Inflammatory macrophage treated with lipopolysaccharide for 4 hours (primary cell): Measurements from ENCODE around the gene HOXA2.

Experiments used
- DNase-seq: peaks from one replicate; pipeline ENCODE4 v3.0.0-alpha.2; 2020

Gene HOXA2

DNA sequence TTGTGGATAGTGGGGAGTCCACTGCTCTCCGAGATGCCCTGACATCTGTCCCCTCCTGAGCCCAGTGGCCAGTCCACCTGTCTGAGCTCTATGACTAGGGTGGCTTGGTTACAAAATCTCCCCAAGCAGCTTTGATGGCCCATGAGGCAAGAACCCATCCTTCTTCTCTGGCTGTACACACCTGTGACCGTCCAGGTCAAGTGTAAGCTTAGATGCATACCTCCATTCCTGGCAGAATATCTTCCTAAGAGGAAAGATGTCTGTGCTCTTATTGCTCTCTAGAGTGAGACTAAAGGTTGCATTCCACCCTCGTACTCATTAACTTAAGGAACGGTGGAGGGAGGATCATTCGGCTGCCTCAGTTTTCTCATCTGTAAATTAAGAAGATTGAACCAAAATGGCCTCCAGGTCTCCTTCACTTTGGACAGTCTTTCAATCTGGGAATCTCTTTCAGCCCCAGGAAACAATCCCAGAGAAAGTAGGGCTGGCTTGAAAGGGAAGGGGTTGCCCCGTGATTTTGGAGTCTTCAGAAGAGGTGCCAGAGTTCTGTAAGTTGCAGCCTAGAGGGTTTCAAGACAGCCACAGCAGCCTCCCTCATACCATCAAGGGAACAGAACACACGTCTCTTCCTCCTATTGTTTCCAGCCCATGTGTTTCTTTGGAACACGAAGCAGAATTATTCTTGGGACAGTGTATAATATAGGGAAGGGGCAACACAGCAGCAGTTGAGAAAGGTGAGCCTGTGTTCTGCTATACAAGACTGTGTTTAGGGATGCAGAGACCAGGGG, 22.6 kb upstream of the HOXA2 start:
- DNase-seq: no peak

DNA sequence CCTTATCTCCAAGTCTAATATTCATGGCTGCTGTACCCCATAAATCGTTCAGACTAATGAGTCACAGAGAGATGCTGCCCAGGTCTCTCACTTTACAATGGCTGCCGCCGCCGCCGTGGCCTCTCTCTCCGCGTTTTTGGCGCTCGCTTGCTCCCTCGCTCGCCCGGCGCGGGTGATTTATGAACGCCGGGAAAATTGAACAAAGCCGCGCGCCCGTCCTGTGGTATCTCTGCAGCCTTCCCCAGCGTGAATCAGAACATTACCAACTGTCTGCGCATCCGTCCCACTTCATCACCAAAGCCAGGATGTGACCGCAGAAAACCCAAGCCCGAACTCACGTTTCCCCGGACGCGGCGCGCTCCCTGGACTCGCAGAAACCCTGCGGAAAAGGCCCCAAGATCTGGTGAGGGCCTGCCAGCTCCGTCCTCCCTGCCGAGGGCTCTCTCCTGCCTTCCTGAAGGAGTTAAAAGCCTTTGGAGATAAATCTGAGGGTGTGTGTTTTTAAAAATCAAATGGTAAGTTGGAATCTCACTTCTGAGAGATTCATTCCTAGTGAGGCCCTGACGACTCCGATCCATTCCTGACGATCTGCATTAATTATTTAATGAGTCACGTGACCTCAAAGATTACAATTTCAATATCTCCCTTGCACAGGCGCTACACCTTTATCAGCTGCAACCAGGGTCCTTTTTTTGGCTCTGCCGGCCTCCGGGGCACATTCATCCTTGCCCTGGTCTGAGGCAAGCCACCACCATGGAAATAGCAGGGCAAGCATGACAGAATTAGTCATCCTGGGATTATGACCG, 21.8 kb upstream of the HOXA2 start:
- no peak for DNase-seq

DNA sequence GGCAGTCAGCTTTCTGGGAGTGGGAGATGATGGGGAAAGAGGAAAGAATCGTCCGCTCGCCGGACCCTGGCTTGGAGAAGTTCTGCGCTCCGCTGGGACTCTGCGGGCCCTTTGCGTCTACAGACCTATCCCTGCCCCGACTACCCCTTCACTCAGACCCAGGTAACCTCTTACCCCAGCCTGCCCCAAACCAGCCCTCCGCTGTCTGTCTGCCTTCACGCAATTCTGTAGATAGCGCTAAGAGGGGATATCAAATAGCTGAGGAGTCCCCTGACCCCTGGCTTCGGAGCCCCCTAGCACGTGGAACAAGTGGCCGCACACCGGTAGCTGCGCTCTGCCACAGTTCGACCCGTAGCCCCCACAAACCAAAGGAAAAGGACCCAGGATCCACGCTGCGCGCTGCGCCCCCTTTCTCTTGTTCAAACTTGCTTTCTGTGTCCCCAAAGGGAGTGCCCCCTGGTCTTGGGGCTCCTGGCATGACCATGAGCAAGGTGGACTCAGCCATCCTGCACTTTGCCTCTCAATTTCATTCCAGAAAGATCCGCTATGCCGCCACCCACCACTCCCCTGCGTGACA, 21.1 kb upstream of the HOXA2 start:
- DNase-seq: no peak

DNA sequence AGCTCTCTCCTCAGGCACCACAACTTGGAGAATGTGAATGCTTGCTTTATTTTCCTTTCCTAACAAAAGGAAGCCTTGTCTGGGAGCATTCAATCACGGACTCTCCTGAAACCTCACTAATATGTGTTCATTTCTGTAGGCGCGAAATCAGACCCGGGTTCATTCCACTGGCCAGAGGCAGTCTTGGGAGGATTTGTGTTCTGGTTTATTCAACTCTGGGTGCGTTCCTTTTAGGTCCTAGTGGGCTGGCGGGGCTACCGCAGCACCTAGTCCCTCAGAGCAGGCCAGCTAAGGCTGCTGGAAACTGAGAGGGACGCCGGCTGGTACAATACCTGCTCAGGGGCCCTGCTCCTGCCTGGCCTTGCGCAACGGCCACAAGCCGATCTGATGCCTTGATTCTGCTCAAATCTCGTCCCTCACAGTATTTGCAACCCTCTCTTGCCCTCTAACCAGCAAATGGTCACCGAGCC, 20.6 kb upstream of the HOXA2 start:
- no peak for DNase-seq

DNA sequence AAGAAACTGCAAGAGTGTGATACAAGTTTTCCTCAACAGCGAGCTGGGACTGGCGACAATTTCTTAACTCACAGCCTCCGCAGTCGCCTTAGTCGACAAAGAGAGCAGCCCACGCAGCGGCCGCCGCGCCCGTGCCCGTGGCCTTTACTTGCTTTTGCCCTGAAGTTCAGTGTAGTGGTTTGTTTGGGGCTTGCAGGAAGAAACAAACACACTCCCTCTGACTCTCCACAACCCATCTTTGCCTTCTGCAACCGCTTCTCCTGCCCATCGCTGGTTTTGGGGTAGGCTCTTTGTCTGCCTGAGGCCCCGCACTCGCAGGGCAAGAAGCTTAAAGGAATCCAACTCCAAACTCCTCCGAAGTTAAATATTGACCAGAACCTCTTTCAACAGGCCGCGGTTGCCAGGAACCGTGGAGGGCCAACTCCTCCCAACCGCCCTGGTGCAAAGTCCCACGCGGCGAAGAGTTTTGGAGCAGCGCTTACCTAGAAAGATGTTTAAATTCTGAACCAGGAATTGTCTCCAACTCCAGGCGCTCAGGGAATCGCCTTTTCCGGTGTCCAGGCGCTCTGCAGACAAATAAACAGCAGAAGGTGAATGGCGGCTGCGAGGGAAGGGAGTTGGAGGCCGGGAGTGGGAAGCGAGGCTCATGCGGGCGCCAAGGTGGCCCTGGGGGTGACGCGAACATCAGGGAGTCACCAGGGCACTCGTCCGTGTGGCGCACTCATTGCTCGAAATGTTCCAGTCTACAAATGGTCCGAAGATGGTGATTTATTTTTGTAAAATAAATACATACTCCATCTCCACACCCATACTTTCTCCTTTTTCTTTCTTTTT, 19.8 kb upstream of the HOXA2 start:
- DNase-seq: no peak

DNA sequence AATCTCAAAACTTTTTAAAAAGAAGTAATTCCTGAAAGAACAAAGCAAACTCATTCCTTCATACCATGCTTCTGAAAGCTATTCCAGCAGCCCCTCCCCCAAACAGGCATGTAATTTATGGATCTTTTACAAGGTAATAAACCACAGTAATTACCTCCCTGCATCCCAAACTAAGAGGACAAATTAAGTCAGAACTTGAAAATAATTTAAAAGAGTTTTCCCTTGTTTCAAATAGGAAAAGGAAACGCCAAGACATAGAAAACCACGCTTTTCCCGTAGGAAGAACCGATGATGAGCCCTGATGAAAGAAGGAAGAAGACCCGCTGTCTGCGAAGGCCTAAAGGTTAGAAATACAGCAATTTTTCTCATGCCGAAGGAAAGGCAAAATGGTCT, 19.2 kb upstream of the HOXA2 start:
- DNase-seq: no peak

DNA sequence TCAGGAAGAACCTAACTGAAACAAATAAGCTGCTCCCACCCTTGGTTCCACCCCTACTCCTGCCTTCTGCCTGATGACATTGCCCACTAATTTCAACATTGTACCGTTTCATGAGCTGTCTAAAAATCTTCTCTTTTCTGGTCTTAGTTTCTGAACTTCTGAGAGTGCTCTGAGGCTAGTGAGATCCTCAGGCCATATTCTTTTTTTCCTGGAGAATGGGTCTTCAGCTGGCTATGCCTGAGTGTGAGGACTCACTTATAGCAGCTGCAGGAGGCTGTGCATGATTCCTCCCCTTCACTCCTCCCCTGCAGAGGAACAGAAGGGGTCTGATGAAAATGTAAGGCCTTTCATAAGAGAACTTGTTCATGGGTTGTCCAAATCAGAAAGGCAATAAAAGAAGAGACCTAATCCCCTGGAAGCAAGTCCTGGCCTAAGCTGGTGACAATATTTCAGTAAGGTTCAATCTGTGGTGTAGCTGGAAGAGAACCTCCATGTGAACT, 17.0 kb upstream of the HOXA2 start:
- DNase-seq: no peak

DNA sequence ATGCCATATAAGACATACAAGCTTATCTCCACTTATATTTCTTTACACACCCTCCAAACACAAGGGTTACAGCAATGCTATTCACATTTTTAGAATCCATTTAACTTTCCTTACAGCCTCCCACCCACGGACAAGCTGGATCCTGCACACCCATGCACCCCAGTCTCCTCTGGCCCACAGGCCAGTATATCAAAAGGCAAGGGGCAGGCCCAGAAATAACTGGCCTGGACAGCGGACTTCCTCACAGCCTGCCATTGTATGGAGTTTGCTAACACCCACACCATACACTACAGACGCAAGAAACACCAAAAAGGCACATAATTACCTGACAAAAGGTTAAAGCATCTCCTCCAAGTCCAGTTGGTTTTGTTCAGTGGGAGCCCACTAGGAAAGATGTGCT, 16.1 kb upstream of the HOXA2 start:
- DNase-seq: no peak

DNA sequence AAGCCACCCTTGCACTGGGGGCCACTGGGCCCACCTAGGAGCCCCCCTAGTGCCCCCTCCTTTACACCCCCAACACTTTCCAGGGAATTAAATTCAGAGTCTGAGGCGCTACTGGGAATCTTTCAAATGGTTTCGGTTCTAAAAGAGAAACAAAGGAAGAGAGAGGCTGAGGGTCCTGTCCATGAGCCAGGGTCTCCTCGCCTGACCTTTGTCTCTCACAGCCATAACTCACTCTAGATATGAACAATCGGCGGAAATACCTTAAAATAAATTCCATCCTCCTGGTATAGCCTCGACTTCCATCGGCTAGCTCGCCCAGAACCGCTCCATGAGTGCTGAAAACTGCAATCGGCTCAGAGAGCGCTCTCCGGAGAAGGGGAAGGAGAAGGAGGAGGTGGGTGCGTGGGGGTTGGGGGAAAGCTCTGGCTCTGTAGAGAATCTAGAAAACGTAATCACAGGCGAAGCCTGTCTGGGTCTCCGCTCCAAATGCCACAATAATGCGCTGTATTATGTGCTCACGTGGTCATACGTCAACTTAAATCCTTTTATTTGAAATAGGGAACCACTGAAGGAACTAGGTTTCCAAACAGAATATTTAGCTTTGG, 15.5 kb upstream of the HOXA2 start:
- no peak for DNase-seq

DNA sequence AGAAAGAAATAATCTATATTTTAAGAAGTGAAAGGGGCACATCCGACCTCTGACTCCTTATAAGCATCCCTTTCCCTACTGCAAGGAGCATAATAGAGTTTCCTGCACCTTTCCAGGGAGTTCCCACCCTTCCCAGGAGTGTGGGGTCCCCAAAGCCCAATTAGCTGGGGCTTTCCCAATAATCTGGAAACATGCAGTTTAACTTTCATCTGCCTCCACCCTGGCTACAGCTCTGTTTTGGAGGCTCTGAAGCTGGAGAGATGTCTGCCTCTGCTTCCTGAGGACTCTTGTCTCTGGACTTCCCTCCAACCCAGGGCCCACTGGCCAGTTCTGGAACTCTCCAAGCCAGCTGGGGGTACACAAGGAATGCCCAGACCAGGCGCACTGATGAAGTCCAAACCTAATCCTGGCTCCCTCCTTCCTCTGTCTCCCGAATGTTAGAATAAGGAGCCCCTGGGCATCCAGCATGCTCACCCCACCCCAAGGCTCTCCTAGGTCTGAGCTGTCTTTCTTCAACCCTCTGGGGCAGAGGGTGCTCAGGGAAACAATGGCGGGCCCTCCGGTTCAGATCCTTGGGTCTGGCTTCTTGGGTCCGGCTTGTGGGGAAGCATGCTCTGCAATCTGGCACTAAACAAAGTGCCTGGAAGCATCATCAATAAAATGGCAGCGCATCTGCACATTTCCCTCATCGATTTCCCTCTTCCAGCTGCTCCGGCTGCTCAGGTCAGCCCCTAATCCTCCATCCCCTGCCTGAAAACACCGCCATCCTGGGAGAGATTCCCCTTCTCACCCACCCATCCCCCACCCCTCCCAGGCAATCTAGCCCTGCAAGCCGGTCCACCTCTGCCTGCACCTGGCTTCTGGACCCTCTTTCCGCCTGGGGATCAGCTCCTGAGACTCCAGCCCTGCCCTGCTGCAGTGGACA, 14.7 kb upstream of the HOXA2 start:
- no peak for DNase-seq

DNA sequence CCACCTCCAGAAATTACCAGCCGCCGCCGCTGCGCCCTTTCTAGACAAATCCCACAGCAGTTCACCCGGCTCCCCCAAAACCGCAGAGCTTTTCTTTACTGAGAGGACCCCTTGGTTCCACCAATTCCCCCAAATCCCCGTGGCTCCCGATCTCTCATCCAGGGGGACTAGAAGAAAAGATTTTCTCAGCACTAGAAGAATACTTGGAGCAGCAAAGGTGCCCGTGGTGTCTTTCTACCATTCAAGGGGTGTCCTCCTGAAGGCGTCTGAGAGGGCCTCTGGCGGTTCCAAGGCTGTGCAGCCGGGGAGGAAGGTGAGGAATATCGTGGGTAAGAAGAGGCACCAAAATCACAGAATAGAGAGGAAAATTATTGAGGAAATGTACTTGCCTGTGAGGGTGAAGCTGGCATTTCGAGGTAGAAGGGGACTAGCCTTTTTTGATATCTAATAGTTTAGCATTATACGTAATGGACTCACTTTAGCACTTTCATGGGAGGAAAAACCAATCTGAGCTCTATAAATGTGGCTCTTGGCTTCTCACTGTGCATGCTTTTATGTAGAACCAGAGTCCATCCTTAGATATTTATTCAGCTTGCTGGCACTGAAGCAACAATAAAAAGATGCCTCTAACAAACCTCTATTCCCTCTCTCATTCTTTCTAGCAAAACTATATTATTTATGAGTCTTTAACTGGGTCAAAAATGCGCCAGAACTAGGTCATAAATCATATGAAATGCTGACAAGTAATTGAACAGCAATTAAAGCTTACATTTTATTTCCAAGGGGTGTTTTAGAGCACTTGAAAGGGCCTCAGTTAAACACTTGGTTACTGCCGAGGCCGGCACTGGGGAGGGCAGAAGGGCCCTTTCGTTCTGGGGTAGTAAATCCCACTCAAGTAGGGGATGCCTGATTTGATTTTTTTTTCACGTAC, 13.8 kb upstream of the HOXA2 start:
- no peak for DNase-seq

DNA sequence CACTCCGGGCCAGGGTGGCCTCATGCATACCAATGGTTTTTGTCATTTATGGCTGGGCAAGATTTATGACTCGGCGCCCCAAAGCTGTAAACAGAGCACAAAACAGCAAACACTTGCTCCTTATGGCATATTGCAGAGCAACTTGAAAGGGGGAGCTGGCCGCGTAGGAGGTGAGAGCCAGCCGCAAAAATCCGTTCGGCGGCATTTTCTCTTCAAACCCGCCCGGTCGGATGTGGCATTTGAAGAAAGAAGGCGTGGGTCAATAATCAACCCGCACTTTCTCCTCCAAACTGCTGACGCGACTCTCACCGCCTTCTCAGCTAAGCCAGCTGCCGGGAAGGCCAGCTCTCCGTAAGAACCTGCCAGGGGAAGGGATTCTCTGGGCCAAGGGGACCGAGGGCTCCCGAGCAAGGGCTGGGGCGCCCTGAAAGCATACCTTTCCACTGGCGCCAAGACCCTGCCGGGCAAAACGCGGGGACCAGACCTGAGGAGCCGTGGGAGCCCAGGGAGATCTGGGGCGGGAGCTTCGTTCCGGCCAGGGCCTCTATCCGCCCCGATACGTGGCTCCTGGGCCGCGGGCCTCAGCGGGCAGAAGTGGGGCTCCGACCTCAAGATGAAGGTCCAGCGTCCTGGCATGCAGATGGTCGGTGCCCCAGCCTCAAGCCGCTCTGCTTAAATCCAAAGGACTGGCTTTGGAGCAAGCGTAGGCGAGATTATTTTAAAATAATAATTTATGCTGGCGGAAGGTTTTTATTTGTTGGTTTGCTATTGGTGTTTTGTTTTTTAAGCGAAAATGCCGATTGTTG, 12.9 kb upstream of the HOXA2 start:
- DNase-seq: no peak

DNA sequence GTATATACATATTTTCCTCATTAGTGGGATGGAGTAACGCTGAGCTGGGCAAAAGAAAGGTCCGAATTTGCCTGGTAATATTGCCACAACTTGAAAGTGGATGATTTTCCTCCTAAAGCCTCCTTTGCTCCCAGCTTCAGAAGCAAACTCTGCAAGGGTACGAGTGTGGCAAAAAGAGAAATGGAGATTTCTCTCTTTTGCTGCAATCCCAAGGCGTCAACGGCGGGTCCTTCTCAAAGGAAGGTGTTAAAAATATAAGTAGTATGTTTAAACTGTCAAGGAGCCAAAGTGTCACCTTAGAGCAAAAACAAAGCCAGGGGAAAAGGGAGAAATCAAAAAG, 12.4 kb upstream of the HOXA2 start:
- DNase-seq: no peak

DNA sequence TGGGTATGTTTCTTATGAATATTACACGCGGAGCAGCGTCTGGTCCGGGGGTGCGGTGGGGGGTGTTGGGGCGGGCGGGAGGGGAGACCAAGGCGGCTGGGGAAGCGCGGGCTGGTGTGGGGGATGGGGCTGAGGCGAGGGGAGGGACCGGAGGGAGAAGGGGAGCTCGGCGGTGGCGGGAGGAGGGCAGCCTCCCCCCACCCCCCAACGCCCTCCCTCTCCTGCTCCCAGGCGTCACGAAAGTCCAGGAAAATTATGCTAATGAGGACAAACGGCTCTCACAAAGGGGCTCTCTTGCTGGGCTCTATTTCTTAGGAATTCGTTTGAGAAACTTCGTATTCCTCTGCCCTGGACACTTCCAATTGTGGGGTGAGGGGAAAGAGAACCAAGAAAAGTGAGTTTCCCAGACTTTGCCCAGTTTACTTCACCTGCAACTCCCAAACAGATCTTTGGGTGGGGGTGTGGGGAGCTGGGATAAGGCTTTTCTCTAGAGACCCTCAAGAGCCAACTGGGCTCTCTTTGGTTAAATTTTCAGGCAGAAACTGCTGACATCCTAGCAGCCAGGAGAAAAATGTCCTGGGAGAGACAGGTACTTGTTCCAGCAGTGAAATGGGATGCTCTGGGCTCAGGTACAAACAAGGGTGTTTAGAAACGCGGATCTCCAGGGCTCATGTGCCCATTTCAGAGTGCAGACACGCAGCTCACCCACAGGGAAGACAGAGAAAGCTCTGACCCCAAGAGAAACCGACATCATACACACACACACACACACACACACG, 11.7 kb upstream of the HOXA2 start:
- DNase-seq: no peak

DNA sequence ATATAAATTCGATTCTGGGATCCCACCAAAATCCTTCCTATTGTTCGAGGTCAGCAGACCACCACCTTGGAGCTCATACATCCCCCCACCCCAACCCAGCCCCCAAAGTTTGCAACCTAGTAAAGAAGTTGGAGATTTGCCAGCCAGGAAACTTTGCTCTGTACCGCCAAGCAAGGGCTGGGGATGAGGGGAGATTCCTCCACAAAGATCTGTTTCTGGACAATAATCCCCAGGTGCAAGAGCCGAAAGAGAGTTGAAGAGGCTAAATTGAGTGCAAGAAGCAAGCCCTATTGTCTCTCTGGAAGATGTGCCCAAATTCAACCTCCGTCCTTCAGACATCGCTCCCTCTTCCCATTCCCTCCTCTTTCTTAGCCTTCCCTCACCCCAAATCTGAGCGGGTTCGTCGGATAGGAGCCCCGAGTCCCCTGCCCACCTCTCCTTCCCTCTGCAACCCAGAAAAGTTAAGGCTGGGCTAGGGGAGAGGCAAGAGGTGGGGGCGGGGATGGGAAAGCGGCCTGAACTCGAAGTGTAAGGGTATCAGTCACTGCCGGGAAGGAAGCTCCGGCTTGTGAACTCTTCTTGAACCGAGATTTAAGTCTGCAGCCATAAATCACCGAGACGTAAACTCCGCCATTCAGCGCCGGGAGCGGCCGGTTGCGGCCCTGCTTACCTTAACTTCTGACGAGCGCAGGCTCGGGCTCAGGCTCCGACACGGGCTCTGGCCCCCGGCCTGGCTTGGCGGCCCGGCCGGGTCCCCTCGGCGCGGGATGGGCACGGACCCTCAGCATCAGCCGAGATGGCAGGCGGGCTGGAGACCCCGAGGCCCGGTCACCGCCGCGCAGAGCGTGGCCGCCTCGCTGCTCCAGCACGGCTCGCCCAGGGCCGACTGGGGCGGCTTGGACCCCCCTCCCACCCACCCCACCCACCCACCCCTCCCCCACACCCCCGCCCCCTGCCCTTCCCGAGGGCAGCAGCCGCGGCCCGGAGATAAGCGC, 10.8 kb upstream of the HOXA2 start:
- no peak for DNase-seq

DNA sequence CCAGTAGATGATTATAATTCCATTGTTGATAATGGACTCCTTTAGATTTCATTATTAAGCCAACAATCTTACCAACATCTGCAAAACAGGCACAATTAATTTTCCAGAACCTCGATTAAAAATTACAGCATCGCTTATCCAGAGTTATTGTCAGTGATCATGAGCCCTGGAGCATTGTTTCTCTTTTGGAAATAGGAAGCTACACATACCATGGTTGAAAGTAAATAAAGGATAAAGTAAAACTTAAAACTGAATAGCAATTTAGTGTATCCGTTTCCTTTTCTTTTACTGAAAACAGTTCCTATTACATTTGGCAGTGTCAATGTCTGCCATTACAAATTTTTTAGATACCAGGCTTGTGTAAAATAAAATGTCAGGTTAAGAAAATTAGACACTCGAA, 9.9 kb upstream of the HOXA2 start:
- DNase-seq: no peak

DNA sequence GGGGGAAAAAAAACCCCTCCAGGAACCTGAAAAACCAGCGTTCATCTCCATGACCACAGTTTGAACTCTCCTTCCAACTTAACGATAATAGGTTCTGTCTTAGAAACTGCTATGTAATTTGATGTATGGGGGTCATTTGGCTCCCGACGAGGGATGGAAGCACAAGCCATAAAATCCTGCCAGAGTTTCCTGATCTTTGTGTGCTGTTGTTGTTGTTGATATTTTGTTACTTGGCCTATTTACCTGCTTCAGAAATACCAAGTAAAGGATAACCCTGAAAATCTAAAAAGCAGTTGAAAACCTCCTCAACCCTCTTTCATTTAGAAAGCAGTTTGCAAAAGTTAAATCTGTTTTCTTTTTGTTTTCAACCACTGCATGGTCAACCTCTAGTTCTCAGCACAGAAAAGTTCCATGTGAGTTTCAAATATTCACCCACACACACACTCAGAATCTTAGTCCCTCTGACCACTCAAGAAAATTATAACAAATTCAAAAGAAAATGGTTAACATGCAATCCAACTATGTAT, 9.3 kb upstream of the HOXA2 start:
- DNase-seq: no peak
